GM10847 (cell line): ENCODE results near the gene CELF6.

ENCODE experiments used
- POLR2A ChIP-seq: IDR thresholded peaks from 2 replicates; pipeline ENCODE4 v1.6.1; 2011; ENCODE audit not compliant: insufficient read length; ENCODE audit errors: extremely low read depth

The CELF6 gene

DNA sequence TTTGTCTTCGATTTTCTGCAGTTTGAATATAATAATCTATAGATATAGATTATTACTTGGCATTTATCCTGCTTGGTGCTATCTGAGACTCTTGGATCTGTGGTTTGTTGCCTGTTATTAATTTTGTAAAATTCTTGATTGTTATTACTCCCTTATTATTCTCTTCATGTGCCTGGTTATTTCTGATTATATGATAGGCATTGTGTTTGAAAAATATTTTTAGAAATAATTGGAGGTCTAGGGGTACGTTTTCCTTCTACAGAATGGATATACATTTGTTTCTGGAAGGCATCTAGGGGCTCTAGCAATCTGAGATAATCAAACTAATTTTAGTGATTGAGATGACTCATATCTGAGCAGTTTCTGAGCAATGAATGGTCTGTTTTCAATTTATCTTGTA, 14.9 kb upstream of the CELF6 start:
- no peak for TF ChIP-seq POLR2A

GRCh38 chr15:72331021-72331420, 11.1 kb upstream of the CELF6 start:
- no peak for TF ChIP-seq POLR2A

DNA sequence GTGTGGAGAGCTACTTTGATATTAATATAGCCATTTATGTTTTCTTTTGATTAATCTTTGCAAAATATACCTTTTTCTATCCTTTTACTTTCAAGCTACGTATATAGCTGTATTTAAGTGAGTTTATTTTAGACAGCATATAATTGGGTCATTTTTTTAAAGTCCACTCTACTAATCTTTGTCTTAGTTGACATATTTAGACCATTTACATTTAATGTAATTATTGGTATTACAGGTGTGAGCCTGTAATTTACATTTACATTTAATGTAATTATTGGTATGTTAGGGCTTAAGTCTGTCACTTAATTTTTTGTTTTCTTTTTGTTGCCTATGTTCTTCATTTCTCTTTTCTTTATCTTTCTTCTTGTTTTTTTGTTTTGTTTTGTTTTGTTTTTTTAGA, 3.8 kb upstream of the CELF6 start:
- no peak for TF ChIP-seq POLR2A

GRCh38 chr15:72319360-72319984, 485 bp downstream of the CELF6 start:
- TF ChIP-seq POLR2A, result no peak

- TF ChIP-seq POLR2A, result no peak
These were observed 1.5 kb downstream of the CELF6 start for GRCh38 chr15:72318408-72318942.

DNA sequence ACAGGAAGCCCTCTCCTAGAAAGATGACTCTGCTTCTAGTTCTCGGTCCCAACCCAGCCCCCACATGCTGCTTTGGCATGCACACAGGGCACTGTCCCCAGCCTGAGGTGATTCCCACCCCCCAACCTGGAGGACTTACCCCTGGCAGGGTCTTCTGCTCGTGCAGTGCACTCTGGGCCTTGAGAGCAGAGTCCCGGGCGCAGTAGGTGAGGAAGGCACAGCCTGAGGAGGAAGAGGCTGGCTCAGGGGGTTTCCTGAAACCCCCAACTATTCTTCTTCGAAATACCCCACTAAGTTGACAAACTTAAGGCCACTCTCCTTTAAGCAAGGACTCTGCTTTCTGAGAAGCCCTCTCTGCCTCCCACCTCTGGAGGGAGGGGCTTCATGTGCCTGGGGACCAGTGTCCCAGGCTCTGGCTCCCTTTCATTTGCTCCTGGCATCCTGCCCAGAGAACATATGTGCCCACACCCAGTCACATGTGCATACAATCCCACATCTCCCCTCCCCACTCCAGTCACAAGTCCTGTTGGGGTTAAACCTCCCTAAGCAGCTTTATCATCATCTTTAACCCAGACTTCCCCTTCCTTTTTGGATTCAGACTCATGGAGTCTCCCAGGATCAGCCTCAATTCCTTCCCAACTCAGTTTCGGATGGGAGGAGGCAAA, 4.1 kb downstream of the CELF6 start:
- no peak for TF ChIP-seq POLR2A

- no peak for TF ChIP-seq POLR2A
These were observed 6.1 kb downstream of the CELF6 start for GRCh38 chr15:72313881-72314280.

DNA sequence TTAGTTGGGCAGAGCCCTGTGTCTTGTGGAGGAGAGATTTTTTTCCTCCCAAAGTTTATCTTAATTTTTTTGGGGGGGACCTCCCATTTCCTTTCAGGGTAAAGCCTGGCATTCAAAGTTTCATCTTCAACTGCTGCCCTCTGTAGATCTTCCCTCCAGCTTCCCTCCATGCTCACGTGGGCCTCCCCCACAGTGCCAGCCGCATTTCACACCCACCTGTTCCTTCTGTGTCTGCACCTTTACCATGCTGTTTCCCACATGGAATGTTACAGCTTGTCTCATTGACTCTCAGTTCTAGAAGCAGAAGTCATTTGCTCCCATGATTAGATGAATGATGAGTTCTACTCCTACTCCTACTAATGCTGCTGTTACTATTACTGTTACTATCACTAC, 6.5 kb downstream of the CELF6 start:
- no peak for TF ChIP-seq POLR2A

DNA sequence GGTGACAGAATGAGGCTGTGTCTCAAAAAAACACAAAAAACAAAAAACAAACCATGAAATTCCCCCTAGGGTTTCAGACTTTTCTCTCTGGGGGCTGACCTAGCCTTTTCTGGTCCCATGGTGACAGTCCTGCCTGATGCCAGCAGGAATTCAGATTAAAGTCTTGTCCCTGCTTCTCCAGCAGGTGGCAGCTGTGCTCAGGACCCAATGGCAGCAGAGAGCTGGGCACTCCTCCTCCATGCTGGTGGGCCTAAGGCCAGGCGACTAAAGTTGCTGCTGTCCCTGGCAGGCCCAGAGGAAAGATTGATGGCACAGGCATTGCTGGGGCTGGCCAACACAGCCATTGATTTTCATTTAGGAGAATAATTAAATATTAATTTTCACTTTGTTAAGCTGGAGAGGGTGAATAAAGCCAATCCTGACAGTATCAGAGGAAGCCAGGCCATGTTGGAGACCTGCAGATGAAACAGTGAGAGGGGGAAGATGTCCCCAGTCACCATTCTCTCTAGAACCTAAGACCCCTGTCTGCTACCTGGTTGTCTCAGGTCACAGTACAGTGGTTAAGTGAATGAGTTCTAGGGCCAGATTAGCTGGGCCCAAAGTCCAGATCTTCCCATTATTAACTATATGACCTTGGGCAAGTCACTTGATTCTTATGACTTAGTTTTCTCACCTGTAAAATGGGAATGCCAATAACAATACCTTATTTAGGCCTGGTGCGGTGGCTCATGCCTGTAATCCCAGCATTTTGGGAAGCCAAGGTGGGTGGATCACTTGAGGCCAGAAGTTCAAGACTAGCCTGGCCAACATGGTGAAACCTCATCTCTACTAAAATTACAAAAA, 7.1 kb downstream of the CELF6 start:
- no peak for TF ChIP-seq POLR2A

DNA sequence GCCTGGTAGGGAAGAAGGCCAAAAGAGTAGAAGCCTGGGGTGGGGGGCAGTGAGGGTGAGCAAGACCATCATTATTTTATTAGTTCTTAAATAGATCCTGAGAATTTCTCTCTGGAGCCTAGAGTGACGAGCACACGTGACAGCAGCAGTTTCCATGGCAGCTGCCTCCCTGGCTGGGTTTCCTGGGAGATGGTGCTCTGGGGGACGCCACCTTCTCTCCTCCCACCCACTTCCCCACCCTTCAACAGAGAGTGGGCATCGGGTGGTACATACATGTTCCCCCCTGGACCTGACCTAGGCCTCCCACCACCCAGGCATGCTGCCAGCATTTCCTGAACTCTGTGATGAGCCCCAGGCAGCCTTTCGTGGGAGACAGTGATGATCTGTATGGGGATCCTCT, 12.9 kb downstream of the CELF6 start:
- TF ChIP-seq POLR2A, result no peak

DNA sequence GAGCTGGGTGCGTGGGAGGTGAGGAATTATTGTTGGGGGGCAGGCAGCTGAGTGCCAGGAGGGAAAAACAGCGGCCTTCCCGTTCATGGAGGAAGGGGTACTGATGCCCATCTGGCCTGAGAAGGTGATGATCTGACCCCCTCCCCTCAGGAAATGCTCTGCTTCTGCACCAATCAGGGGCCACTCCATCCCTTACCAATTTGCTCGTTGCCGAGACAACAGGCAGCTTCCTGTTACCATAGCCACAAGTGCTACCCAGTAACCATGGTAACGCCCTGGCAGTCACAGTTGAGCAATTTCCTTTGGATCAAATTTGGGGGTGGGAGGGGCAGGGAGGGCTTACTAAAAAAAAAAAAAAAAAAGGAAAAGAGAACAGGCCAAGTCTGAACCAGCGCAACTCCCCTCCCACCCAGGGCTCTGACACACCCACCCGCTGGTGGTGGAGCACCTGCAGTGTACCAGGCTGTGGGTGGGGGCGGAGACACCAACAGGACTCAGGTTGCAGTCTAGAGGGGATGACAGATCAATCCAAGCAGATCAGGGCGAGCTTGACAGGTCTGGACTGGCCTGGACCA, 13.7 kb downstream of the CELF6 start:
- no peak for TF ChIP-seq POLR2A

GRCh38 chr15:72304596-72304995, 15.4 kb downstream of the CELF6 start:
- TF ChIP-seq POLR2A, result no peak

- TF ChIP-seq POLR2A, result no peak
These were observed 17.0 kb downstream of the CELF6 start for GRCh38 chr15:72302955-72303354.

DNA sequence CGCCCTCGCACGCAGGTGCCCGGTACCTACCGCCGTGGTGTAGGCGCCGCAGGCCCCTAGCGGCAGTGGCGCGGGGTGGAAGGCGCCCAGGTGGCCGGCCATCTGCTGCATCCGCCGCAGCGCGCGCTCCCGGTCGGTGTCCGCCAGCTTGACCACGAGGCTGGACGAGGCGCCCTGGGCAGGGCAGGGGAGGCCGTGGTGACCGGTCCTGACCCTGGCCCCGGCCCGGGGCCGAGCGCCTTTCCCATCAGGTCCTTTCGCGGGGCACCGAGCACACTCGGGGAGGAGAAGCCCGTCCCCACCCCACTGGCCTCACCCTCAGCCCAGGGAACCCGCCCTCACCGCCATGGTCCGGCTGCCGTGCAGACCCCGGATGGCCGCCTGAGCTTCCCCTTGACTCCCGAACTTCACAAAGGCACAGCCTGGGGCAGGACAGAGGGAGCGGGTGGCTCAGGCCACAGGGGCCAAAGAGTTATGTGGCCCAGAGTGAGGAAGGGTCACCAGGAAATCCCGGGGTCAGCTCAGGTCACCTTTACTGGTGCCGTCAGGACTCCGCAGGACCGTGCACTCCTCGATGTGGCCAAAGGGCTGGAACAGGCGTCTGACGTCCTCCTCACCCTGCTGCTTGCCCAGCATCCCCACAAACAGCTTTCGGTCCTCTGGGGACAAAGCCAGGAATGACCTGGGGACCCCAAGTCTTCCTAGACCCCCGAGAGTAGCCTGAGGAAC, 30.2 kb downstream of the CELF6 start:
- TF ChIP-seq POLR2A, result no peak

DNA sequence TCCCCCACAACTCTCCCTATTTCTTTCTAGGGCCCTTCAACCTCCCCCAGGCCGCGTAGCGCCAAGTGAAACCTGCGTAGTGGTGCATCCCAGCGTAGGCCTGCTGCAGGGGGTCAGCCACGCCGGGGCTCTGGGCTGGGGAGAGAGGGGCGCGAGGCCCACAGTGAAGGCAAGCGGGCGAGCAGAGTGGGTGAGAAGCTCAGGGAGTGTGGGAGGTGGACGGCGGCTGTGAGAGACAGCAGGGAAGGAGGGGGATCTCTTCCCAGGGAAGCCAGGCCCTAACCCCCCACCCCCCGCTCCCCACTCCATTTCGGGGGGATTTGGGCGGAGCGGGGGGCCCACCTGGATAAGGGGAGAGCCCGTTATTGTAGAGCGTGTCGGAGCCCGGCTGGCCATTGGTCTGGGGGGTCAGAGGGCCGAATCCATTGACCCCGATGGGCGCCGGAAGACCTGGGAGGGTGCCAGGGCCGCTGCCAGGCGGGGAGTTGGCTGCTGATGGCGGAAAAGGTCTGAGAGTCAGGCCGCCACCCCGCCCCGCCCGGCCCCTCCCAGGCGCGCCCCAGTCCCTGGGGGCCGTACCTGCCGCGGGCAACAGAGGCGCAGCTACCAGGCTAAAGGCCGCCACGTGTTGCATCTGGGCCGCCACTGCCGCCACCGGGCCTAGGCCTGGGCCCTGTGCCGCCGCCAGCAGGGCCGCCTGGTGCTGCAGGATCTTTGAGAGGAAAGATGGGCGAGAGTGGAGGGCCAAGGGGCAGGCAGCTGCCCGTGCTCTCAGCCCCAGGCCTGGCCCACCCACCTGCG, 31.0 kb downstream of the CELF6 start:
- TF ChIP-seq POLR2A, result no peak
